HepG2 (cell line): Measurements from ENCODE around the gene CBLB. TPM values are rescaled to one million over a fixed set of nuclear protein-coding genes. Genes with fewer than 3 reads are reported as not detected.

Experiments used
- ATF7 ChIP-seq, 2 experiments: fragments of 450-650 bp in 1 of 2; sonication (generic) in 1 of 2; formaldehyde crosslinking in 1 of 2; IDR thresholded peaks; 2 replicates each; pipeline versions ENCODE4 v1.4.0 to v1.6.1; 2016 to 2020; ENCODE audit warnings: antibody characterized with exemption in 1 of 2, mild to moderate bottlenecking in 1 of 2, missing genetic modification reagents in 1 of 2
- CEBPB ChIP-seq: IDR thresholded peaks from 2 replicates; pipeline ENCODE4 v1.6.1; 2011; ENCODE audit warnings: low read depth, low read length, improper control_type of control experiment, borderline replicate concordance
- CENPT ChIP-seq: sonication (generic); formaldehyde crosslinking; IDR thresholded peaks from 2 replicates; pipeline ENCODE4 v1.8.0; 2022; ENCODE audit warnings: low read depth, mild to moderate bottlenecking, moderate library complexity, missing genetic modification reagents
- CREM ChIP-seq, 2 experiments: sonication (generic) in 1 of 2; formaldehyde crosslinking in 1 of 2; IDR thresholded peaks; 2 replicates each; pipeline versions ENCODE4 v1.4.0 to v1.6.1; 2016 to 2020; ENCODE audit warnings: antibody characterized with exemption in 1 of 2, mild to moderate bottlenecking in 1 of 2, missing genetic modification reagents in 1 of 2
- NR2C2 ChIP-seq: sonication (generic); formaldehyde crosslinking; IDR thresholded peaks from 2 replicates; pipeline ENCODE4 v1.4.0; 2020; ENCODE audit warnings: missing genetic modification reagents, mild to moderate bottlenecking, moderate library complexity, borderline replicate concordance
- PAWR ChIP-seq: sonication (generic); formaldehyde crosslinking; IDR thresholded peaks from 2 replicates; pipeline ENCODE4 v1.4.0; 2020; ENCODE audit warnings: missing genetic modification reagents, mild to moderate bottlenecking, borderline replicate concordance
- RAD51 ChIP-seq: fragments of 450-650 bp; IDR thresholded peaks from 2 replicates; pipeline ENCODE4 v1.6.1; 2016; ENCODE audit warnings: borderline replicate concordance
- RELA ChIP-seq: sonication (generic); formaldehyde crosslinking; IDR thresholded peaks from 2 replicates; pipeline ENCODE4 v1.4.0; 2020; ENCODE audit warnings: missing genetic modification reagents
- SOX13 ChIP-seq, 3 experiments: fragments of 450-650 bp in 1 of 3; sonication (generic) in 1 of 3; formaldehyde crosslinking in 1 of 3; IDR thresholded peaks in 2 of 3; conservative IDR thresholded peaks in 1 of 3; 2 replicates each; pipeline versions ENCODE4 v1.5.0 to v1.6.1; 2016 to 2020; ENCODE audit warnings: antibody characterized with exemption in 1 of 3, mild to moderate bottlenecking in 1 of 3, missing compliant biosample characterization in 1 of 3, missing genetic modification reagents in 1 of 3, moderate library complexity in 1 of 3
- SOX6 ChIP-seq, 2 experiments: fragments of 450-650 bp in 1 of 2; sonication (generic) in 1 of 2; formaldehyde crosslinking in 1 of 2; IDR thresholded peaks; 2 replicates each; pipeline versions ENCODE4 v1.4.0 to v1.6.1; 2017 to 2020; ENCODE audit warnings: antibody characterized with exemption in 1 of 2, mild to moderate bottlenecking in 1 of 2, missing genetic modification reagents in 1 of 2
- THYN1 ChIP-seq: sonication (generic); formaldehyde crosslinking; IDR thresholded peaks from 2 replicates; pipeline ENCODE4 v1.8.1; 2023; ENCODE audit warnings: low read depth, mild to moderate bottlenecking, moderate library complexity, missing genetic modification reagents, borderline replicate concordance
- ZBTB21 ChIP-seq: sonication (generic); formaldehyde crosslinking; IDR thresholded peaks from 2 replicates; pipeline ENCODE4 v1.4.0; 2020; ENCODE audit warnings: missing genetic modification reagents
- ZC3H4 ChIP-seq: sonication (generic); formaldehyde crosslinking; IDR thresholded peaks from 2 replicates; pipeline ENCODE4 v1.4.0; 2020; ENCODE audit warnings: missing genetic modification reagents, borderline replicate concordance
- ZNF225 ChIP-seq: sonication (generic); formaldehyde crosslinking; IDR thresholded peaks from 2 replicates; pipeline ENCODE4 v1.4.0; 2020; ENCODE audit warnings: mild to moderate bottlenecking, missing genetic modification reagents
- ZNF296 ChIP-seq: sonication (generic); formaldehyde crosslinking; conservative IDR thresholded peaks from 2 replicates; pipeline ENCODE4 v1.5.0; 2020; ENCODE audit warnings: mild to moderate bottlenecking, missing genetic modification reagents
- ZNF564 ChIP-seq: sonication (generic); formaldehyde crosslinking; IDR thresholded peaks from 2 replicates; pipeline ENCODE4 v1.8.1; 2023; ENCODE audit warnings: mild to moderate bottlenecking, missing genetic modification reagents
- ZNF775 ChIP-seq: sonication (generic); formaldehyde crosslinking; IDR thresholded peaks from 2 replicates; pipeline ENCODE4 v1.4.0; 2020; ENCODE audit warnings: missing genetic modification reagents, mild to moderate bottlenecking, moderate library complexity, borderline replicate concordance
- ZNF788 ChIP-seq: sonication (generic); formaldehyde crosslinking; IDR thresholded peaks from 2 replicates; pipeline ENCODE4 v1.5.0; 2020; ENCODE audit warnings: mild to moderate bottlenecking, missing genetic modification reagents, borderline replicate concordance
- ZSCAN31 ChIP-seq: sonication (generic); formaldehyde crosslinking; IDR thresholded peaks from 2 replicates; pipeline ENCODE4 v1.5.0; 2020; ENCODE audit warnings: low read depth, mild to moderate bottlenecking, missing genetic modification reagents
- polyA plus RNA-seq, 8 experiments: library from polyadenylated mRNA; depleted of rRNA in 3 of 8; stranded (reverse) in 7 of 8; unstranded in 1 of 8; fragments of >200 nt; fragmentation: Illumina TruSeq in 4 of 8; extraction: Trizol in 4 of 8; gene quantifications; 2 replicates each; pipeline versions ENCODE4 v1.2.1 to v1.2.3, GENCODE V29; 2011 to 2016; ENCODE audit warnings: low read depth in 4 of 8, missing spikeins in 1 of 8, mixed read lengths in 1 of 8; ENCODE audit not compliant: insufficient read depth in 1 of 8
- total RNA-seq, 5 experiments: library from RNA; depleted of rRNA; stranded (reverse); fragments of >200 nt; fragmentation: Illumina TruSeq; extraction: Trizol; gene quantifications; 2 replicates each; pipeline ENCODE4 v1.2.3, GENCODE V29; 2016; ENCODE audit warnings: low read depth in 1 of 5
- TF ChIP-seq, protein P1 (sequence below): sonication (generic); formaldehyde crosslinking; IDR thresholded peaks from 2 replicates; pipeline ENCODE4 v1.4.0; 2020; ENCODE audit warnings: mild to moderate bottlenecking, missing genetic modification reagents
- TF ChIP-seq, protein P2 (sequence below): sonication (generic); formaldehyde crosslinking; IDR thresholded peaks from 2 replicates; pipeline ENCODE4 v1.5.0; 2020; ENCODE audit warnings: missing genetic modification reagents
- TF ChIP-seq, protein P3 (sequence below): sonication (generic); formaldehyde crosslinking; IDR thresholded peaks from 2 replicates; pipeline ENCODE4 v1.9.0; 2021; ENCODE audit warnings: missing genetic modification reagents, borderline replicate concordance

The CBLB gene
- total and polyA plus RNA-seq, 2 of the 13 experiments (the other 11 are each of a cell fraction or from before 2014, with no cell fraction given), result 9.8 to 16.4 TPM

DNA sequence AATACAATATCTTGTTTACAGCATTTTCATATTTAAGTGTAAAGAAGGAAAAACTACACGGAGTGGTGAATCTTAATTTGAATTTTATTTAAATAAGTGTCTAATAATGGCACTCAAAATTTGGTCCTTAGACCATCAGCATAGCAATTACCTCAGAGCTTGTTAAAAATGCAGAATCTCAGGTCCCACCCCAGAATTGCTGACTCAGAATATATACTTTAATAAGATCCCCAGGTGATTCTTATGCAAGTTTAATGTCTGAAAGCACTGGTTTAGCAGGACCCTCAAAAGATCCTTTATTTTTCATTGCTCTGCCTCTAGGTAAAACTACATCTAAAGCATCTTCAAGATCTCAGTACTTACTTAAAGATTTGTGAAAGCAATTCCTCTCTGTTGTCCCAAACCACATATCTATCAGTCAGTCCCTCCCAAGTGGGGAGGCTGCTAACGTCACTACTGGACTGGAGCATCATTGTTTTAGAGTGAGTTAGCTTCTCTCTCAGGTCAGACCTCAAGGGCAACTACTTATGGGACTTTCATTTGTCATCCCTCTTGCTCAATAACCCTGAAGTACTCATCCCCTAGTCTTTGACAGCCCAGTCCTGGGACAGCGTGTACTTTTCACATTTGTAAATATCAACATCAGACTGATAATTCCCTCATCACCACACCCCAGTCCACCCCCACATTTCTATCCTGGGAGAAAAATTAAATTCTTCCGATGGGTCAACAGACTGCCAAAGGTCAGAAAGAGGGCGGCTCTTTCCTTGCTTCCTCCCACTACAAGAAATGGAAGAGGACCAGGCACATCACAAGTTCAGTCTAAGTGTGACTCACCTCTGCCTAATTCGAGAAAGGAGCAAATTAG is 76.7 kb downstream of the CBLB start (continued):
- no peak for TF ChIP-seq ZNF225 (CRISPR knock-in tag)
- TF ChIP-seq ZNF296 (CRISPR knock-in tag), result no peak
- TF ChIP-seq CREM (IDR thresholded peaks at IDR 0.05), result no peak
- TF ChIP-seq CREM (CRISPR knock-in tag; IDR thresholded peaks at IDR 0.05), result no peak
- no peak for TF ChIP-seq ZNF564 (CRISPR knock-in tag)
- peak; percentile 41; the same call in 1 of the 2 replicates for TF ChIP-seq ZBTB21 (CRISPR knock-in tag)
- no peak for TF ChIP-seq SOX6 (IDR thresholded peaks at IDR 0.05)
- peak; percentile 23; the same call in 1 of the 2 replicates for TF ChIP-seq SOX6 (CRISPR knock-in tag; IDR thresholded peaks at IDR 0.05)
- peak; percentile 60; the same call in 1 of the 2 replicates for TF ChIP-seq CEBPB
- TF ChIP-seq RAD51, result no peak
- TF ChIP-seq, protein P1, sequence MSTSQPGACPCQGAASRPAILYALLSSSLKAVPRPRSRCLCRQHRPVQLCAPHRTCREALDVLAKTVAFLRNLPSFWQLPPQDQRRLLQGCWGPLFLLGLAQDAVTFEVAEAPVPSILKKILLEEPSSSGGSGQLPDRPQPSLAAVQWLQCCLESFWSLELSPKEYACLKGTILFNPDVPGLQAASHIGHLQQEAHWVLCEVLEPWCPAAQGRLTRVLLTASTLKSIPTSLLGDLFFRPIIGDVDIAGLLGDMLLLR (CRISPR knock-in tag), result no peak
- no peak for TF ChIP-seq PAWR (CRISPR knock-in tag)
- no peak for TF ChIP-seq SOX13 (IDR thresholded peaks at IDR 0.05)
- TF ChIP-seq SOX13 (CRISPR knock-in tag; conservative IDR thresholded peaks at IDR 0.05 in 1 of 2, IDR thresholded peaks at IDR 0.05 in 1 of 2), result no peak
- no peak for TF ChIP-seq ATF7 (IDR thresholded peaks at IDR 0.05)
- no peak for TF ChIP-seq ATF7 (CRISPR knock-in tag; IDR thresholded peaks at IDR 0.05)
- no peak for TF ChIP-seq ZNF775
- TF ChIP-seq CENPT (CRISPR knock-in tag), result no peak
- TF ChIP-seq RELA (CRISPR knock-in tag), result no peak
- no peak for TF ChIP-seq ZSCAN31 (CRISPR knock-in tag)
- TF ChIP-seq, protein P2, sequence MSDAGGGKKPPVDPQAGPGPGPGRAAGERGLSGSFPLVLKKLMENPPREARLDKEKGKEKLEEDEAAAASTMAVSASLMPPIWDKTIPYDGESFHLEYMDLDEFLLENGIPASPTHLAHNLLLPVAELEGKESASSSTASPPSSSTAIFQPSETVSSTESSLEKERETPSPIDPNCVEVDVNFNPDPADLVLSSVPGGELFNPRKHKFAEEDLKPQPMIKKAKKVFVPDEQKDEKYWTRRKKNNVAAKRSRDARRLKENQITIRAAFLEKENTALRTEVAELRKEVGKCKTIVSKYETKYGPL (CRISPR knock-in tag), result no peak
- no peak for TF ChIP-seq ZC3H4
- TF ChIP-seq NR2C2 (CRISPR knock-in tag), result no peak
- TF ChIP-seq ZNF788 (CRISPR knock-in tag), result no peak
- no peak for TF ChIP-seq THYN1
- TF ChIP-seq, protein P3, sequence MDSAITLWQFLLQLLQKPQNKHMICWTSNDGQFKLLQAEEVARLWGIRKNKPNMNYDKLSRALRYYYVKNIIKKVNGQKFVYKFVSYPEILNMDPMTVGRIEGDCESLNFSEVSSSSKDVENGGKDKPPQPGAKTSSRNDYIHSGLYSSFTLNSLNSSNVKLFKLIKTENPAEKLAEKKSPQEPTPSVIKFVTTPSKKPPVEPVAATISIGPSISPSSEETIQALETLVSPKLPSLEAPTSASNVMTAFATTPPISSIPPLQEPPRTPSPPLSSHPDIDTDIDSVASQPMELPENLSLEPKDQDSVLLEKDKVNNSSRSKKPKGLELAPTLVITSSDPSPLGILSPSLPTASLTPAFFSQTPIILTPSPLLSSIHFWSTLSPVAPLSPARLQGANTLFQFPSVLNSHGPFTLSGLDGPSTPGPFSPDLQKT, result no peak
